Mucosa of gallbladder (tissue), 1 donor: Measurements from ENCODE around the gene AP2S1. TPM values are rescaled to one million over a fixed set of nuclear protein-coding genes. Genes with fewer than 3 reads are reported as not detected.
A peak's percentile ranks its signal among the peaks of the same experiment; 100 is the strongest.
"Not testable (repeated sequence)": the region's sequence is repeated elsewhere in the genome, so short reads cannot be mapped to it uniquely, and the experiment has no call there.

Experiments used
- DNase-seq: peaks from one replicate; pipeline ENCODE4 v3.0.0-alpha.2; 2020; ENCODE audit warnings: low spot score
- total RNA-seq: library from RNA; stranded (reverse); gene quantifications from one replicate; pipeline ENCODE4 v1.2.1, GENCODE V29; 2021
- donor health status: DM: no; HTN: no; CAD: no.

Gene AP2S1
- total RNA-seq, 1 donor from 2014 or later: 125 TPM

GRCh38 chr19:46842791-46843190 is 7.9 kb downstream of the AP2S1 start:
- DNase-seq: no peak

GRCh38 chr19:46841458-46842083 is 9.1 kb downstream of the AP2S1 start:
- DNase-seq: no peak

GRCh38 chr19:46840498-46840942 is 10.1 kb downstream of the AP2S1 start:
- peak; percentile 54 for DNase-seq

GRCh38 chr19:46839752-46840497 is 10.7 kb downstream of the AP2S1 start:
- DNase-seq: peak; percentile 80

GRCh38 chr19:46838160-46838559 is 12.5 kb downstream of the AP2S1 start:
- no peak for DNase-seq

- DNase-seq: no peak
Observed at GRCh38 chr19:46834984-46835383, 15.7 kb downstream of the AP2S1 start.

- no peak for DNase-seq
Observed at GRCh38 chr19:46834121-46834520, 16.5 kb downstream of the AP2S1 start.

- DNase-seq: no peak
Observed at GRCh38 chr19:46830864-46831263, 19.8 kb downstream of the AP2S1 start.

- no peak for DNase-seq
Observed at GRCh38 chr19:46828484-46828883, 22.2 kb downstream of the AP2S1 start.

GRCh38 chr19:46825731-46826055 is 25.0 kb downstream of the AP2S1 start:
- DNase-seq: no peak

GRCh38 chr19:46824890-46825730 is 25.5 kb downstream of the AP2S1 start:
- no peak for DNase-seq

GRCh38 chr19:46823049-46823448 is 27.6 kb downstream of the AP2S1 start:
- DNase-seq: no peak

- not testable (repeated sequence) for DNase-seq
Observed at GRCh38 chr19:46822410-46822787, 28.2 kb downstream of the AP2S1 start.

GRCh38 chr19:46821512-46822409 is 28.9 kb downstream of the AP2S1 start:
- no peak for DNase-seq

- no peak for DNase-seq
Observed at GRCh38 chr19:46818812-46819211, 31.8 kb downstream of the AP2S1 start.

GRCh38 chr19:46815833-46816627 is 34.6 kb downstream of the AP2S1 start:
- DNase-seq: no peak

- DNase-seq: peak; percentile 78
Observed at GRCh38 chr19:46813839-46814358, 36.7 kb downstream of the AP2S1 start.

- no peak for DNase-seq
Observed at GRCh38 chr19:46812977-46813838, 37.4 kb downstream of the AP2S1 start.

- DNase-seq: no peak
Observed at GRCh38 chr19:46809534-46810272, 40.9 kb downstream of the AP2S1 start.
